SW480 (cell line): ENCODE results near the gene CPPED1.
"Not testable (repeated sequence)": the region's sequence is repeated elsewhere in the genome, so short reads cannot be mapped to it uniquely, and the experiment has no call there.

Experiments
- DNase-seq: peaks from one replicate; pipeline ENCODE4 v3.0.0-alpha.2; 2016; ENCODE audit warnings: low spot score

CPPED1 gene

DNA sequence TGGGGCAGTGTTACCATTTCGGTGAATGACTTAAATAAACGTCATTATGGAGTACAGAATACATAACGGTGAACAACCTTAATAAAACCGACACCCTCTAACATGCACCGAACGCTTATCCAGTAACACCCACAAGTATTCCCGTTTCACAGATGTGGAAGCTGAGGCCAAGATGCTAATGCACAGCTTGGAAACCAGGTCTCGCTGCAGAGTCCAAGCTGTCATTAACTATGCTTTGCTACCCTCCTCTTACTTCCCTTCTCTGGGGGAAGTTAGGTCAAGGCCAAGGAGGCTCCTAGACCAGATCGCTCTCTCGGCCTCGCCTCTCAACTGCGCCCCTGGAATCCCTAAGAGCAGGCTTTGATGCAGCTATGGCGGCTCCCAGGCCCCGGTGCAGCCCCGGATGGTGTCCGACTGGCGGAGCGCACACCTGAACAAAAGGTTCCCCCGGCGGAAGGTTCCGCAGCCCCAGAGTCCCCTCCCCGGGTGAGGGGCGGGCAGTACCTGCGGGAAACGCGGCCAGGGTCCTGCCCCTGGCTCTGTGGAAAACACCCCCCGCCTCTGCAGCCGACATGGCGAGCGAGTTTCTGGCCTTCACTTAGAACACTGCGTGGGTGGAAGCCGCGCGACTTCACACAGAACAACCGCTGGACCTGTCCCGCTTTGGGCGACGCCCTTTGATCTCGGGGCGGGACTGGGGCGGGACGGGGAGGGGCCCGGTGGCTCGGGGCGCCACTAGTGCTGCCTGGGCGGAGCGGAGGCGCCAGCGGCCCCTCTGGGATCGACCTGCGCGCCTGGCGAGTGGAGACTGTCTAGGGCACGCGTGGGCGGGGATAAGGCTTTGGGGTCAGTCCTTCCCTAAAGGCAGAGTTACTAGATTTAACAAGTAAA, at the start of gene CPPED1:
Gene CPPED1 (minus strand): TSS at position 685 of the 891 bp plus-strand sequence. CDS start 111 bp downstream, at position 574.
- peak; percentile 95 for DNase-seq

- no peak for DNase-seq
Observed at GRCh38 chr16:12850186-12850585, 46.5 kb upstream of the CPPED1 start.

GRCh38 chr16:12846592-12846991, 42.9 kb upstream of the CPPED1 start:
- no peak for DNase-seq

- DNase-seq, result no peak
Observed at GRCh38 chr16:12845282-12845681, 41.6 kb upstream of the CPPED1 start.

DNA sequence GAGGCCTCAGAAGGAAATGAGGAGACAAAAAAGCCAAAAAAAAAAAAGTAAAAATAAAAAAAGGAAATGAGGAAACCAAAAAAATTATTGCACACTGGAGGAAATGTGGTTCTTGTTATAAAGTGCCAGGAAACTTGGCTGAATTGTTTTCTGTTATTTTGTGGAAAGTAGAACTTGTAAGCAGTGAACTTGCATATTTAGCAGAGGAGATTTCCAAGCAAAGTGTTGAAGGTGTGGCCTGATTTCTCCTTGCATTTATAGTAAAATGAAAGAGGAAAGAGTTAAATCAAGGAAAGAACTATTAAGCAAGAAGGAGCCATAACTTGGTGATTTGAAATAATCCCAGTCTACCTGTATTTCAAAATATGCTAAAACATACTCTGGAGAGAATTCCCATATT, 34.1 kb upstream of the CPPED1 start:
- DNase-seq, result no peak

DNA sequence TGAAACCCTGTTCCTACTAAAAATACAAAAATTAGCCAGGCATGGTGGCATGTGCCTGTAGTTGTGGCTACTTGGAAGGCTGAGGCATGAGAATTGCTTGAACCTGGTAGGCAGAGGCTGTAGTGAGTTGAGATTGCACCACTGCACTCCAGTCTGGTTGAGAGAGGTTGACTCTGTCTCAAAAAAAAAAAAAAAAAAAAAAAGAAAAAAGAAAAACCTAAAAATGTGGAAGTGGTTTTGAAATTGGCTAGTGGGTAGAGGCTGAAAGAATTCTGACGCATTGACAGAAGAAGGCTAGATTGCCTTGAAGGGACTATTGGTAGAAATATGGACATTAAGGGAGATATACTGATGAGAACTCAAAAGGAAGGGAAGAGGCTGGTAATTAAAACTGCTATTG, 33.6 kb upstream of the CPPED1 start:
- DNase-seq, result no peak

GRCh38 chr16:12833926-12834325, 30.2 kb upstream of the CPPED1 start:
- DNase-seq, result peak; percentile 86

DNA sequence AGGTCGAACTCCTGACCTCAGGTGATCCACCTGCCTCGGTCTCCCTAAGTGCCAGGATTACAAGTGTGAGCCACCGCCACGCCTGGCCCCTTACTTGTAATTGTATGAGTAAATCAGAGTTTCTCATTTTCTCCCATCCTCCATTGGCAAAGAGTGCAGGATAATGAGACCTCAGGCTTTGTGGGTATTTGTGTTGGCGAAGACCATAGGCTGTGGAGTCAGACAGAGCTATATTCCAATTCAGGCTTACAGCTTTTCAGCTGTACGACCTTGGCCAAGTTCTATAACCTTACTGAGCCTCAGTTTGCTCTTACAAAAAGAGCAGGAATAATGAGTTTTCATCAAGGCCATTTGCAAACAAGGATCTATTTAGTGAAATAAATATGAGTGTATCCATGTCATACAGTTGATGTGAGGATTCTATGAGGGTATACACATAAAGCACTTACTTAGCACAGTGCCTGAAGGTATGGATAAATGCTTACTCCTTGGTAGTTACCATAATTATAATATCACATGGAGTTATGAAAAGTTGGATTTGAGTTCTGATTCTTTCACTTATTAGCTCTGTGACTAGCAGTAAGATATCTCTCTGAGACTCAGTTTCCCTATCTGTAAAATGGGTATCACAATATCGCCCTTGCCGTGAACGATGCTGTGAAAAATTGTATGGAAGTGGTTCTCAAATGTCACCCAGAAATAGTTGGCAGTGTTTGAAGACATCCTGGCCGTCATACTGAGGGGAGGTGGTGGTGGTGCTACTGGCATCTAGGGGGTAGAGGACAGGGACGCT, 25.6 kb upstream of the CPPED1 start:
- no peak for DNase-seq

GRCh38 chr16:12828206-12828605, 24.5 kb upstream of the CPPED1 start:
- no peak for DNase-seq

DNA sequence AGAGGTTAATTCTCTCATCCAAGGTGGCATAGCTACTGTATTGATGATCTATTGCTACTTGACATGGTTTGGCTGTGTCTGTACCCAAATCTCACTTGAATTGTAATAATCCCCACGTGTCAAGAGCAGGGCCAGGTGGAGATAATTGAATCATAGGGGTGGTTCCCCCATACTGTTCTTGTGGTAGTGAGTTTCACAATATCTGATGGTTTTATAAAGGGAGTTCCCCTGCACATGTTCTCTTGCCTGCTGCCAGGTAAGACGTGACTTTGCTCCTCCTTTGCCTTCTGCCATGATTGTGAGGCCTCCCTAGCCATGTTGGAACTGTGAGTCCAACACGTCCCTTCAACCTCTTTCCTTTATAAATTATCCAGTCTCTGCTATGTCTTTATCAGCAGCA, 22.9 kb upstream of the CPPED1 start:
- no peak for DNase-seq

GRCh38 chr16:12819126-12820117, 15.7 kb upstream of the CPPED1 start:
- peak; percentile 11 for DNase-seq

GRCh38 chr16:12818326-12818725, 14.6 kb upstream of the CPPED1 start:
- DNase-seq, result no peak

- not testable (repeated sequence) for DNase-seq
Observed at GRCh38 chr16:12816791-12817214, 13.1 kb upstream of the CPPED1 start.

DNA sequence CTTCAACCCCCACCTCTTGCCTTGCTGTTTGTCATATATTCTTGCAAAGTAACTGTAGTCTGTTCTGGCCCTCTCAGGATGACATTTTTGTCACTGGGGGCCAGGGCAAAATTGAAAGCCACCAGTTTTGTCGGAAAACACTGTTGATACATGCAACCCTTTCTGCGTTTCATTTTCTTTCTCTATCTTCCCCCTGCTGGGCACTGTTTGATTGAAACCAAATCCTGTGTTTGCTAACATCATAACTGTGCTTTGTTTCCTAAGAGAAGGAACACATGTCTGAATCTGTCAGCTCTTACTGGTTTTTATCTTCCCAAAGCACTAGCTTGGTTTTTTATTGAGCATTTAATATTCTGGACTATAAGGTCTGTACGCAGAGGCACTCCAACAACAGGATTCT, 11.7 kb upstream of the CPPED1 start:
- DNase-seq, result no peak

- not testable (repeated sequence) for DNase-seq
Observed at GRCh38 chr16:12813734-12814133, 10.0 kb upstream of the CPPED1 start.

DNA sequence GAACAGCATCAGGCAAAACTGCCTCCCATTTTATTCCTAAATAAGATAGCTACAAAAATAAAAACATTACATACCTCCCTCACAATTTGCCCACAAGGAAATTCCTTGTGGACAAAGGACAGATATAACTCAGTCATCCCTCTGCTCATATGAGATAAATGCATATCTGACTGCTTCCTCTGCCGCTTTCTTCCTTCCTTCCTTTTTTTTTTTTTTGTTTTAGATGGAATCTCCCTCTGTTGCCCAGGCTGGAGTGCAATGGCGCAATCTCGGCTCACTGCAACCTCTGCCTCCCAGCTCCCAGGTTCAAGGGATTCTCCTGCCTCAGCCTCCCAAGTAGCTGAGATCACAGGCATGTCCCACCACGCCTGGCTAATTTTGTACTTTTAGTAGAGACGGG, 9.6 kb upstream of the CPPED1 start:
- not testable (repeated sequence) for DNase-seq

DNA sequence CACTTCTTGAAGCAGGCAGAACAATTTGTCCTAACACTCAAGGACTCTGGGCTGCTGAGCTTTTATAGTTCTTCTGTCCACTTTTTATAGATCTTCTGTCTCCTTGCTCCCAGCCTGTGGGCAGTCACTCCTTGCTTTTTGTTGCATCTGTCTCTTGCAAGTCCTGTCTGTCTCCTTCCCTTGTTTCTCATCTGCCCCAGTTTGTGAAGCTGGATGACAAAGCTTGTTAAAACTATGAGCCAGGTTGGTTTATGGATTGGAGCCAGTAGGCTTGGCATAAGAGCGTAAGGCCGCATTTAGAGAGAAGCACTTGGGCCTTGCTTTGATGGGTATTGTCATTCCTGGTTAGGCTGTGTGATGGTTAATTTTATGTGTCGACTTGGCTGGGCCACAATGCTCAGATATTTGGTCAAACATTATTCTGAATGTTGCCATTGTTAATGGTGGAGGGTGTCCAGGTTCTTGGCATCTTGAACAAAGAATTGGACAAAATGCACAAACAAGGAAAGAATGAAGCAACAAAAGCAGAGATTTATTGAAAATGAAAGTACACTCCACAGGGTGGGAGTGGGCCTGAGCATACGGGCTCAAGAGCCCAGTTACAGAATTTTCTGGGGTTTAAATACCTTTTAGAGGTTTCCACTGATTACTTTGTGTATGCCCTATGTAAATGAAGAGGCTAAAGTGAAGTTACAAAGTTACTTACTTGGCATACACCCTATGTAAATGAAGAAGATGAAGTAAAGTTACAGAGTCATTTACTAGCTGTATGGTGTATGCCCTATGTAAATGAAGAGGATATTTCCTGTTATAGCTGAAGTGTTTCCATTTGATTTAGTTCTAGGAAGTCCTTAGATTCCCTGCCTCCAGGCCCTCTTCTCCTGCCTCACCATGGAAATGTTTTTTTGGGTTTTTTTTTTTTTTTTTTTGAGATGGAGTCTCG, 8.0 kb upstream of the CPPED1 start:
- DNase-seq, result no peak

- DNase-seq, result no peak
Observed at GRCh38 chr16:12805066-12805465, 1.4 kb upstream of the CPPED1 start.

- no peak for DNase-seq
Observed at GRCh38 chr16:12804395-12804794, 708 bp upstream of the CPPED1 start.

DNA sequence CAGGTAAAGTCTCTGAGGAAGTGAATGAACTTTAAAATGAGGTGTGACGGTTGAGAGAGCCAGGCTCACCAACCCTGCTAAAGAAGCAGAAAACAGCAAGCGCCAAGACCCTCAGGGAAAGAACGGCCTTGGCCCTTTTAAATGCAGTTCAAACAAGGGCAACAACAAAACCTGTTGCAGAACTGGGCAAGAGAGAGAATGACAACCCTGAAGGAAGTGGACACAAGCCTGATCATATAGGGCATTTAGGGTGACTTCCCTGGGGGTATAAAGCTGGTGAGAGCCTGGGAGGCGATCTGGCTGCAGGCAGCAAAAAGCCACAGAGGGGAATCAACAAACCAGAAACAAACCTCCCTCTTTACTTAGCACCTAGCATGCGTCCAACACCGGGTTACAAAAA, 1.0 kb downstream of the CPPED1 start:
- no peak for DNase-seq

DNA sequence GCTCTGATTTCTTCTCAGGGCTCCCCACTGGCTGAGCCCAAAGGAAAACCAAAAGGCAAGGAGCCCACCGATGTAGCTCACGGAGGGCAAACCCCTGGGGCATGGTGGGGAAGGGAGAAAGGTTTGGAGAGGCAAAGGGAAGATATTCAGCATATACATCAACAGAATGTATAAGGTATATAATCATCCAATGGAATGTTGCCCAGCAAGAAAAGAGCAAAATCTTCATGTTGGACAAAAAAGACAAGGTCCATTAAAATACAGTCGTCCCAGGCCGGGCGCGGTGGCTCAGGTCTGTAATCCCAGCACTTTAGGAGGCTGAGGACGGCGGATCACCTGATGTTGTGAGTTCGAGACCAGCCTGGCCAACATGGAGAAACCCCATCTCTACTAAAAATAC, 1.6 kb downstream of the CPPED1 start:
- no peak for DNase-seq
